ENCODE results near the gene RAB4A.
"Not testable (repeated sequence)": the region's sequence is repeated elsewhere in the genome, so short reads cannot be mapped to it uniquely, and the experiment has no call there.

Gene RAB4A

DNA sequence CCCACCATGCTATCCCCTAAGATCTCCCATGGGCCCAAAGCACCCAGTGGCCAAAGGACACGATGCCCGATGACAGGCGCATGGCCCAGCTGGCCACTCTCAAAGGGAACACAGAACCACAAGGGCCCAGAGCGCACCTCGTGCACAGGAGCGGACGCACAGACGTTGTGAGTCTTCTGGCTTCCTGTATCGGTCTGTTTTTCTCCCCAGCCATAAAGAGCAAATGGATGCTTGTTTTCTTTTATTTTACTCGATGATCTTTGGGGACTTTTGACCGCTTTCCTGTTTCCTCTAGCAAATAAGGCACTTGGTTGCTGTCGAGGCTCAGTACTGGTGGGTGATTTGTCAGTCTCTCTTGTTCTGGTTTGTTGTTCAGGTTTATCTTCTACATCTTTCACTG, 55.7 kb downstream of the RAB4A start:
- Histone ChIP-seq H3K4me1 (ENCODE audit: control insufficient read depth, insufficient read depth, low read length) (no peaks in the 10 kb centered on the region), H3K27me3 (replicated peaks; ENCODE audit: control insufficient read depth, insufficient read depth, low read length) (no peaks in the 10 kb centered on the region), H3K9ac (ENCODE audit: low read length) (no peak overlapping the region), H3K36me3 (ENCODE audit: control insufficient read depth, insufficient read depth, low read length, severe bottlenecking) (peaks cover 42% of the 10 kb centered on the region), H3K9me3 (ENCODE audit: control insufficient read depth, low read length) (no peaks in the 10 kb centered on the region), H3K4me3 (ENCODE audit: low read length) (no peak overlapping the region)
- DNase-seq (ENCODE audit: low read depth) = no peak

- not testable (repeated sequence) for H3K9ac ChIP-seq (ENCODE audit: low read length); H3K27me3 ChIP-seq (replicated peaks; ENCODE audit: control insufficient read depth, insufficient read depth, low read length); DNase-seq (ENCODE audit: low read depth); H3K4me3 ChIP-seq (ENCODE audit: low read length); H3K4me1 ChIP-seq (ENCODE audit: control insufficient read depth, insufficient read depth, low read length); H3K9me3 ChIP-seq (ENCODE audit: control insufficient read depth, low read length)
- peaks cover 37% of the 10 kb centered on the region for H3K36me3 ChIP-seq (ENCODE audit: control insufficient read depth, insufficient read depth, low read length, severe bottlenecking)
Observed at GRCh38 chr1:229327765-229328164, 56.9 kb downstream of the RAB4A start.

- H3K4me3 ChIP-seq (ENCODE audit: low read length) = no peak overlapping the region
- DNase-seq (ENCODE audit: low read depth) = no peak
- no peaks in the 10 kb centered on the region for H3K9me3 ChIP-seq (ENCODE audit: control insufficient read depth, low read length)
- H3K36me3 ChIP-seq (ENCODE audit: control insufficient read depth, insufficient read depth, low read length, severe bottlenecking) = peaks cover 27% of the 10 kb centered on the region
- no peak overlapping the region for H3K9ac ChIP-seq (ENCODE audit: low read length)
- H3K4me1 ChIP-seq (ENCODE audit: control insufficient read depth, insufficient read depth, low read length) = no peaks in the 10 kb centered on the region
- H3K27me3 ChIP-seq (replicated peaks; ENCODE audit: control insufficient read depth, insufficient read depth, low read length) = no peaks in the 10 kb centered on the region
Observed at GRCh38 chr1:229328598-229329362, 57.9 kb downstream of the RAB4A start.

- H3K27me3 ChIP-seq (replicated peaks; ENCODE audit: control insufficient read depth, insufficient read depth, low read length) = no peaks in the 10 kb centered on the region
Observed at GRCh38 chr1:229334269-229334668, 63.4 kb downstream of the RAB4A start.

GRCh38 chr1:229334716-229335115, 63.8 kb downstream of the RAB4A start:
- DNase-seq (ENCODE audit: low read depth) = no peak
- no peaks in the 10 kb centered on the region for H3K36me3 ChIP-seq (ENCODE audit: control insufficient read depth, insufficient read depth, low read length, severe bottlenecking)
- no peak overlapping the region for H3K4me3 ChIP-seq (ENCODE audit: low read length)
- no peak overlapping the region for H3K9ac ChIP-seq (ENCODE audit: low read length)
- peaks cover 6% of the 10 kb centered on the region for H3K4me1 ChIP-seq (ENCODE audit: control insufficient read depth, insufficient read depth, low read length)
- no peaks in the 10 kb centered on the region for H3K27me3 ChIP-seq (replicated peaks; ENCODE audit: control insufficient read depth, insufficient read depth, low read length)
- peaks cover 9% of the 10 kb centered on the region for H3K9me3 ChIP-seq (ENCODE audit: control insufficient read depth, low read length)

More at GRCh38 chr1:229334269-229334668, 63.4 kb downstream of the RAB4A start:
- no peak overlapping the region for H3K9ac ChIP-seq (ENCODE audit: low read length)
- no peaks in the 10 kb centered on the region for H3K36me3 ChIP-seq (ENCODE audit: control insufficient read depth, insufficient read depth, low read length, severe bottlenecking)
- peaks cover 9% of the 10 kb centered on the region for H3K9me3 ChIP-seq (ENCODE audit: control insufficient read depth, low read length)
- H3K4me1 ChIP-seq (ENCODE audit: control insufficient read depth, insufficient read depth, low read length) = peaks cover 2% of the 10 kb centered on the region
- no peak overlapping the region for H3K4me3 ChIP-seq (ENCODE audit: low read length)
- DNase-seq (ENCODE audit: low read depth) = no peak

- H3K36me3 ChIP-seq (ENCODE audit: control insufficient read depth, insufficient read depth, low read length, severe bottlenecking) = no peaks in the 10 kb centered on the region
- peaks cover 9% of the 10 kb centered on the region for H3K9me3 ChIP-seq (ENCODE audit: control insufficient read depth, low read length)
- no peak for DNase-seq (ENCODE audit: low read depth)
- peaks cover 8% of the 10 kb centered on the region for H3K4me1 ChIP-seq (ENCODE audit: control insufficient read depth, insufficient read depth, low read length)
- no peak overlapping the region for H3K9ac ChIP-seq (ENCODE audit: low read length)
- no peak overlapping the region for H3K4me3 ChIP-seq (ENCODE audit: low read length)
- H3K27me3 ChIP-seq (replicated peaks; ENCODE audit: control insufficient read depth, insufficient read depth, low read length) = no peaks in the 10 kb centered on the region
Observed at GRCh38 chr1:229336345-229336744, 65.4 kb downstream of the RAB4A start.

DNA sequence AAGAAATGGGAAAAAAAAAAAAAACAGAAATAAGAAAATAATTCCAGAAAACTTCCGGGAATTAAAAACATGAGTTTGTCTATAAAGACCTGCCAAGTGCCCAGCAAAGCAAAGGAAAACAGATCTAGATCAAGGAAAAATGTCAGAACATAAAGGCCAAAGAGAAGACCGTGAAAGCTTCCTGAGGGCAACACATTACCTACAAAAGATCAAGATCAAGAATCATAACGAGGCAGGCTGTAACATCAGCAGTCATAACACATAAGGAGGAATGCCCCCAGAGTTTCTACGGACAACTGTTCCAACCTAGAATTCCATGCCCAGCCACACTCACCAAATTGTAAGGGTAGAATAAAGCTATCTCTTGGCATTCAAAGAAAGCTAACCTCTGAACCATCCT, 68.2 kb downstream of the RAB4A start:
- H3K4me3 ChIP-seq (ENCODE audit: low read length) = no peak overlapping the region
- no peaks in the 10 kb centered on the region for H3K36me3 ChIP-seq (ENCODE audit: control insufficient read depth, insufficient read depth, low read length, severe bottlenecking)
- DNase-seq (ENCODE audit: low read depth) = no peak
- peaks cover 17% of the 10 kb centered on the region for H3K4me1 ChIP-seq (ENCODE audit: control insufficient read depth, insufficient read depth, low read length)
- H3K9me3 ChIP-seq (ENCODE audit: control insufficient read depth, low read length) = peaks cover 6% of the 10 kb centered on the region
- no peak overlapping the region for H3K9ac ChIP-seq (ENCODE audit: low read length)
- H3K27me3 ChIP-seq (replicated peaks; ENCODE audit: control insufficient read depth, insufficient read depth, low read length) = no peaks in the 10 kb centered on the region

DNA sequence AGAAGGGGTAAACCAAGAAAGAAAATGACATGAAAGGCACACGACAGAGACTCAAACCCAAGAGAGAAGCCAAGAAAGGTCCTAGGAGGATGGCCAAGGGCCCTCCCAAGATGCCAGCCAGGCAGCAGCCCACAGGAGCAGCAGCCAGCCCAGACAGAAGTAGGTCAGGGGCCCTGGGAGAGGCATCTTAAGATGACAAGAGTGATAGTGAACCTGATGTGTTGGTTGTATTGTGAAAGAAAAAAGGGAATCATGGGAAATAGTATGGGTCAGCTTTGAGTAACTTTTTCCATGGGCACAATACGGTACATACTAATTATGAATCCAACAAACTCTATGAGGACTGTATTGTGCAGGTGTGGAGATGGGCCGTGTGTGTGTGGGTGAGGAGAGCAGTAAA, 68.6 kb downstream of the RAB4A start:
- no peaks in the 10 kb centered on the region for H3K27me3 ChIP-seq (replicated peaks; ENCODE audit: control insufficient read depth, insufficient read depth, low read length)
- H3K4me3 ChIP-seq (ENCODE audit: low read length) = no peak overlapping the region
- peaks cover 17% of the 10 kb centered on the region for H3K4me1 ChIP-seq (ENCODE audit: control insufficient read depth, insufficient read depth, low read length)
- DNase-seq (ENCODE audit: low read depth) = no peak
- H3K36me3 ChIP-seq (ENCODE audit: control insufficient read depth, insufficient read depth, low read length, severe bottlenecking) = no peaks in the 10 kb centered on the region
- H3K9ac ChIP-seq (ENCODE audit: low read length) = no peak overlapping the region
- H3K9me3 ChIP-seq (ENCODE audit: control insufficient read depth, low read length) = peaks cover 3% of the 10 kb centered on the region

- DNase-seq (ENCODE audit: low read depth) = no peak
- Histone ChIP-seq H3K9me3 (ENCODE audit: control insufficient read depth, low read length) (no peaks in the 10 kb centered on the region), H3K4me3 (ENCODE audit: low read length) (no peak overlapping the region), H3K36me3 (ENCODE audit: control insufficient read depth, insufficient read depth, low read length, severe bottlenecking) (no peaks in the 10 kb centered on the region), H3K9ac (ENCODE audit: low read length) (no peak overlapping the region), H3K4me1 (ENCODE audit: control insufficient read depth, insufficient read depth, low read length) (peaks cover 17% of the 10 kb centered on the region), H3K27me3 (replicated peaks; ENCODE audit: control insufficient read depth, insufficient read depth, low read length) (no peaks in the 10 kb centered on the region)
Observed at GRCh38 chr1:229340496-229340895, 69.6 kb downstream of the RAB4A start.

- H3K27me3 ChIP-seq (replicated peaks; ENCODE audit: control insufficient read depth, insufficient read depth, low read length) = peaks cover 6% of the 10 kb centered on the region
- peak overlapping the region; percentile 77 for H3K9ac ChIP-seq (ENCODE audit: low read length)
- peak overlapping the region; percentile 86 for H3K4me3 ChIP-seq (ENCODE audit: low read length)
- H3K36me3 ChIP-seq (ENCODE audit: control insufficient read depth, insufficient read depth, low read length, severe bottlenecking) = no peaks in the 10 kb centered on the region
- DNase-seq (ENCODE audit: low read depth) = peak; percentile 91
- peaks cover 17% of the 10 kb centered on the region for H3K4me1 ChIP-seq (ENCODE audit: control insufficient read depth, insufficient read depth, low read length)
- no peaks in the 10 kb centered on the region for H3K9me3 ChIP-seq (ENCODE audit: control insufficient read depth, low read length)
Observed at GRCh38 chr1:229341774-229342655, 71.1 kb downstream of the RAB4A start.
